Chondrocyte (in vitro differentiated cells): Measurements from ENCODE around the gene MND1. TPM values are rescaled to one million over a fixed set of nuclear protein-coding genes. Genes with fewer than 3 reads are reported as not detected.
"Not testable (repeated sequence)": the region's sequence is repeated elsewhere in the genome, so short reads cannot be mapped to it uniquely, and the experiment has no call there.

Experiments used
- DNase-seq: peaks from one replicate; pipeline ENCODE4 v3.0.0; 2021; ENCODE audit warnings: mixed read lengths, low spot score
- H3K27ac Mint-ChIP-seq: one replicate; pipeline ENCODE4 v1.8.0; 2021; ENCODE audit warnings: mild to moderate bottlenecking, moderate library complexity, mixed read lengths; ENCODE audit not compliant: unreplicated experiment
- H3K27me3 Mint-ChIP-seq: 2 replicates; pipeline ENCODE4 v1.8.0; 2021; ENCODE audit warnings: low read depth, mixed read lengths
- H3K36me3 Mint-ChIP-seq: 2 replicates; pipeline ENCODE4 v1.8.0; 2021; ENCODE audit warnings: low read depth, mixed read lengths
- H3K4me1 Mint-ChIP-seq: 2 replicates; pipeline ENCODE4 v1.8.0; 2021; ENCODE audit warnings: low read depth, mild to moderate bottlenecking, mixed read lengths
- H3K4me3 Mint-ChIP-seq: one replicate; pipeline ENCODE4 v1.8.0; 2021; ENCODE audit warnings: mild to moderate bottlenecking, moderate library complexity, mixed read lengths; ENCODE audit not compliant: unreplicated experiment
- H3K9me3 Mint-ChIP-seq: 2 replicates; pipeline ENCODE4 v1.8.0; 2021; ENCODE audit warnings: low read depth, mixed read lengths
- CTCF ChIP-seq: fragments of 200-600 bp; sonication (generic); IDR thresholded peaks from 2 replicates; pipeline ENCODE4 v1.5.0; 2021; ENCODE audit warnings: antibody characterized with exemption, mild to moderate bottlenecking, moderate library complexity
- total RNA-seq: library from RNA; stranded (reverse); gene quantifications from 3 replicates; pipeline ENCODE4 v1.2.1, GENCODE V29; 2021

The MND1 gene
- total RNA-seq, 1 donor from 2014 or later = 0.90 TPM

GRCh38 chr4:153447175-153447905, 102.9 kb downstream of the MND1 start:
- no peak for DNase-seq
- H3K27me3 Mint-ChIP-seq = no peaks in the 10 kb centered on the region
- no peak overlapping the region for H3K4me3 Mint-ChIP-seq
- TF ChIP-seq CTCF = no peak
- H3K4me1 Mint-ChIP-seq = peaks cover 34% of the 10 kb centered on the region
- no peaks in the 10 kb centered on the region for H3K36me3 Mint-ChIP-seq
- no peaks in the 10 kb centered on the region for H3K9me3 Mint-ChIP-seq
- peak overlapping the region; percentile 68 for H3K27ac Mint-ChIP-seq

GRCh38 chr4:153448003-153448731, 103.7 kb downstream of the MND1 start:
- Mint-ChIP-seq H3K36me3 (no peaks in the 10 kb centered on the region), H3K4me3 (peak overlapping the region; percentile 50)
- DNase-seq = no peak

GRCh38 chr4:153449338-153449737, 104.8 kb downstream of the MND1 start:
- Mint-ChIP-seq H3K4me3 (no peak overlapping the region), H3K27me3 (no peaks in the 10 kb centered on the region), H3K27ac (no peak overlapping the region), H3K36me3 (no peaks in the 10 kb centered on the region), H3K9me3 (no peaks in the 10 kb centered on the region), H3K4me1 (peaks cover 36% of the 10 kb centered on the region)
- no peak for TF ChIP-seq CTCF
- no peak for DNase-seq

More at GRCh38 chr4:153448003-153448731, 103.7 kb downstream of the MND1 start:
- TF ChIP-seq CTCF = no peak
- peaks cover 36% of the 10 kb centered on the region for H3K4me1 Mint-ChIP-seq
- H3K27me3 Mint-ChIP-seq = no peaks in the 10 kb centered on the region
- no peaks in the 10 kb centered on the region for H3K9me3 Mint-ChIP-seq
- peak overlapping the region; percentile 68 for H3K27ac Mint-ChIP-seq

GRCh38 chr4:153450544-153450917, 106.0 kb downstream of the MND1 start:
- no peaks in the 10 kb centered on the region for H3K36me3 Mint-ChIP-seq
- no peaks in the 10 kb centered on the region for H3K9me3 Mint-ChIP-seq
- peaks cover 36% of the 10 kb centered on the region for H3K4me1 Mint-ChIP-seq
- DNase-seq = no peak
- no peak for TF ChIP-seq CTCF
- no peak overlapping the region for H3K27ac Mint-ChIP-seq
- no peaks in the 10 kb centered on the region for H3K27me3 Mint-ChIP-seq
- H3K4me3 Mint-ChIP-seq = no peak overlapping the region

GRCh38 chr4:153451145-153451544, 106.7 kb downstream of the MND1 start:
- H3K4me1 Mint-ChIP-seq = peaks cover 36% of the 10 kb centered on the region
- H3K4me3 Mint-ChIP-seq, H3K27me3 Mint-ChIP-seq, H3K36me3 Mint-ChIP-seq, DNase-seq, H3K9me3 Mint-ChIP-seq, H3K27ac Mint-ChIP-seq: not testable (repeated sequence)
